Measurements from ENCODE around the gene ITPKA. TPM values are rescaled to one million over a fixed set of nuclear protein-coding genes. Genes with fewer than 3 reads are reported as not detected.
"Not testable (repeated sequence)": the region's sequence is repeated elsewhere in the genome, so short reads cannot be mapped to it uniquely, and the experiment has no call there.

Gene ITPKA
- total RNA-seq, 1 experiment from 2014 or later = 4.3 TPM

DNA sequence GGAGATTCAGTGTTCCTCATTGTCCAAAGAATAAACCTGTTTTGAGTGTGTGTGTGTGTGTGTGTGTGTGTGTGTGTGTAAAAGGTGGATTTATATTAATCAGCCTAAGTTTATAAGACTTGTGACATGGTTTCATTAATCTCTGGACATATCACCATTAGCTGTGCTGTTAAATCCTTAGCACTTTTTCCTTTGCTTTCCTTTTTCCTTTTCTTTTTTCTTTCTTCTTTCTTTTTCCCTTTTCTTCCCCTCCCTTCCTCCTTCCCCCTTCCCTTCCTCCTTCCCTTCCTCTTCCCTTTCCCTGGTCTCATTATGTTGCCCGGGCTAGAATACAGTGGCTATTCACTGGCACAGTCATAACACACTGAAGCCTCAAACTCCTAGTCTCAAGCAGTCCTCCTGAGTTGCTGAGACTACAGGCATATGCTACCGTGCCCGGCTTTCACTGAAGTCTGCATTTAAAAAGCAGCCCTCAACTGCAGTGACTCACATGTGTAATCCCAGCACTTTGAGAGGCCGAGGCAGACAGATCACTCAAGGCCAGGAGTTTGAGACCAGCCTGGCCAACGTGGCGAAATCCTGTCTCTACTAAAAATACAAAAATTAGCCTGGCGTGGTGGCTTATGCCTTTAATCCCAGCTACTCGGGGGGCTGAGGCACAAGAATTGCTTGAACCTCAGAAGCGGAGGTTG is 28.6 kb upstream of the ITPKA start:
- no peak for TF ChIP-seq EZH2 (IDR thresholded peaks at IDR 0.05; ENCODE audit: borderline replicate concordance, low read depth, low read length, poor library complexity, severe bottlenecking)
- TF ChIP-seq, protein P1, sequence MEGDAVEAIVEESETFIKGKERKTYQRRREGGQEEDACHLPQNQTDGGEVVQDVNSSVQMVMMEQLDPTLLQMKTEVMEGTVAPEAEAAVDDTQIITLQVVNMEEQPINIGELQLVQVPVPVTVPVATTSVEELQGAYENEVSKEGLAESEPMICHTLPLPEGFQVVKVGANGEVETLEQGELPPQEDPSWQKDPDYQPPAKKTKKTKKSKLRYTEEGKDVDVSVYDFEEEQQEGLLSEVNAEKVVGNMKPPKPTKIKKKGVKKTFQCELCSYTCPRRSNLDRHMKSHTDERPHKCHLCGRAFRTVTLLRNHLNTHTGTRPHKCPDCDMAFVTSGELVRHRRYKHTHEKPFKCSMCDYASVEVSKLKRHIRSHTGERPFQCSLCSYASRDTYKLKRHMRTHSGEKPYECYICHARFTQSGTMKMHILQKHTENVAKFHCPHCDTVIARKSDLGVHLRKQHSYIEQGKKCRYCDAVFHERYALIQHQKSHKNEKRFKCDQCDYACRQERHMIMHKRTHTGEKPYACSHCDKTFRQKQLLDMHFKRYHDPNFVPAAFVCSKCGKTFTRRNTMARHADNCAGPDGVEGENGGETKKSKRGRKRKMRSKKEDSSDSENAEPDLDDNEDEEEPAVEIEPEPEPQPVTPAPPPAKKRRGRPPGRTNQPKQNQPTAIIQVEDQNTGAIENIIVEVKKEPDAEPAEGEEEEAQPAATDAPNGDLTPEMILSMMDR (conservative IDR thresholded peaks at IDR 0.05; ENCODE audit: low read depth, low read length) = no peak
- intact Hi-C loops (cut with micrococcal nuclease; ENCODE audit: unreplicated experiment) = loop anchor here (5.0 kb wide), 1 partner anchor 437 kb away; no protein-coding TSS in a partner anchor
- H3K4me3 ChIP-seq (ENCODE audit: low read depth, low read length, poor library complexity, severe bottlenecking) = no peak overlapping the region
- no peaks in the 10 kb centered on the region for H3K4me1 ChIP-seq (ENCODE audit: insufficient read depth, low read length, poor library complexity, severe bottlenecking)
- H3K27ac ChIP-seq (ENCODE audit: low read depth, low read length, poor library complexity, severe bottlenecking) = no peak overlapping the region
- peaks cover 46% of the 10 kb centered on the region for H3K36me3 ChIP-seq (ENCODE audit: insufficient read depth, low read length, poor library complexity, severe bottlenecking)
- H3K9me3 ChIP-seq (ENCODE audit: low read depth, low read length, poor library complexity, severe bottlenecking) = no peaks in the 10 kb centered on the region
- H3K27me3 ChIP-seq (replicated peaks; ENCODE audit: insufficient read depth, low read depth, low read length, poor library complexity) = no peaks in the 10 kb centered on the region
- no peak for DNase-seq (ENCODE audit: low spot score)
- BruUV-seq (replicated peaks) = no TSS peak
- ChIA-PET POLR2A (ENCODE audit: low non-redundant PET) (interaction anchor here (0.5 to 0.9 kb wide), 2 partner anchors 19 to 406 kb away, joined by 4 to 5 read pairs; no protein-coding TSS in a partner anchor), CTCF (interaction anchor here (0.6 to 2.1 kb wide), 6 partner anchors 24 to 439 kb away, joined by 3 to 11 read pairs (median 6); no protein-coding TSS in a partner anchor)

DNA sequence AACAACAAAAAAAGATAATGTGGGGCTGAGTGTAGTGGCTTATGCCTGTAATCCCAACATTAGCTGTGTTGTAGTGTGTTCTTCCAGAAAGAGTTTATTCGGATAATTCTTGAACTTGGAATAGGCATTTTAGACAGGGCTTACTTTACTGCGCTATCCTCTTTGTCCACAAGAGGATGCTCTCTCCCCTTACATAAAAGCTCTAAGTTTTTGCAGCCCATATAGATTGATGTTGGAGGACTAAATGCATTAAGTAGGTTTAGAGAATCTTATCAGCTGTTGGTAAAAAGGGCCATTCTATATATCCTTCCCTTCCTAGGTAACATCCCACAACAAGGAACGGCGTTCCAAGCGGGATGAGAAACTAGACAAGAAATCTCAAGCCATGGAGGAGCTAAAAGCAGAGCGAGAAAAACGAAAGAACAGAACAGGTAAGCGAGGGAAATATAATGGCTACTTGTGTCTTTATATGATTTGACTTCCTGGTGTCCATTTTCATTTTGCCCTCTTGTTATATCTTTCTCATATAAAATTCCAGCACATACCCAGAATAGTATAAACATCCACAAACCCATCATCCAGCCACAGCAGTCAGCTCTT is 27.8 kb upstream of the ITPKA start:
- POLR2A ChIA-PET (ENCODE audit: low non-redundant PET) = interaction anchor here (0.5 to 0.9 kb wide), 2 partner anchors 20 to 405 kb away, joined by 4 to 5 read pairs; no protein-coding TSS in a partner anchor
- intact Hi-C loops (cut with micrococcal nuclease; ENCODE audit: unreplicated experiment) = loop anchor here (5.0 kb wide), 1 partner anchor 436 kb away; no protein-coding TSS in a partner anchor
- CTCF ChIA-PET = interaction anchor here (0.6 to 2.1 kb wide), 7 partner anchors 92 to 439 kb away, joined by 3 to 11 read pairs (median 6); partner anchors contain the start of gene MAPKBP1
- Histone ChIP-seq H3K27me3 (replicated peaks; ENCODE audit: insufficient read depth, low read depth, low read length, poor library complexity) (no peaks in the 10 kb centered on the region), H3K27ac (ENCODE audit: low read depth, low read length, poor library complexity, severe bottlenecking) (no peak overlapping the region), H3K9me3 (ENCODE audit: low read depth, low read length, poor library complexity, severe bottlenecking) (no peaks in the 10 kb centered on the region), H3K4me1 (ENCODE audit: insufficient read depth, low read length, poor library complexity, severe bottlenecking) (no peaks in the 10 kb centered on the region), H3K36me3 (ENCODE audit: insufficient read depth, low read length, poor library complexity, severe bottlenecking) (peaks cover 52% of the 10 kb centered on the region), H3K4me3 (ENCODE audit: low read depth, low read length, poor library complexity, severe bottlenecking) (no peak overlapping the region)
- DNase-seq (ENCODE audit: low spot score) = peak; percentile 70
- TF ChIP-seq, protein P1 (conservative IDR thresholded peaks at IDR 0.05; ENCODE audit: low read depth, low read length) = peak; percentile 94
- no peak for TF ChIP-seq EZH2 (IDR thresholded peaks at IDR 0.05; ENCODE audit: borderline replicate concordance, low read depth, low read length, poor library complexity, severe bottlenecking)
- BruUV-seq (replicated peaks) = no TSS peak

DNA sequence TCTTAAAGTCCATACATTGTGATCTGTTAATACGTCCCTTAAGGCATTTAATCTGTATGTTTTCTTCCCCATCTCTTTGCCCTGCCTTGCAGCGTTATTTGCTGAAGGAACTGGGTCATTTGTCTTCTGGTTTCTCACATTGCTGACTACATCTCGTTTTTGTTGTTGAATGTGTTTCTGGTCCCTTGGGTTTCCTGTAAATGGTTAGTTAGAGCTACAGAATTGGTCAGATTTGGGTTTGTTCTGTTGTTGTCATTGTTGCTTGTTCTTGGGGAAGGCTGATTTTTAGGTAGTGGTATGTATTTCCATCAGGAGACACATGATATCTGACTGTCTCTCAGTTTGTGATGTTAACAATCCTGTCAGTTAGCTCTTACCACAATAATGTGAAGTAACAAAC is 27.0 kb upstream of the ITPKA start:
- no TSS peak for BruUV-seq (replicated peaks)
- no peak for DNase-seq (ENCODE audit: low spot score)
- H3K27me3 ChIP-seq (replicated peaks; ENCODE audit: insufficient read depth, low read depth, low read length, poor library complexity) = no peaks in the 10 kb centered on the region
- intact Hi-C loops (cut with micrococcal nuclease; ENCODE audit: unreplicated experiment) = loop anchor here (5.0 kb wide), 1 partner anchor 436 kb away; no protein-coding TSS in a partner anchor
- no peak overlapping the region for H3K27ac ChIP-seq (ENCODE audit: low read depth, low read length, poor library complexity, severe bottlenecking)
- ChIA-PET CTCF (interaction anchor here (1.2 to 2.1 kb wide), 2 partner anchors 137 to 438 kb away, joined by 6 to 10 read pairs; no protein-coding TSS in a partner anchor), POLR2A (ENCODE audit: low non-redundant PET) (no interaction called here)
- no peaks in the 10 kb centered on the region for H3K4me1 ChIP-seq (ENCODE audit: insufficient read depth, low read length, poor library complexity, severe bottlenecking)
- no peaks in the 10 kb centered on the region for H3K9me3 ChIP-seq (ENCODE audit: low read depth, low read length, poor library complexity, severe bottlenecking)
- H3K4me3 ChIP-seq (ENCODE audit: low read depth, low read length, poor library complexity, severe bottlenecking) = no peak overlapping the region
- no peak for TF ChIP-seq EZH2 (IDR thresholded peaks at IDR 0.05; ENCODE audit: borderline replicate concordance, low read depth, low read length, poor library complexity, severe bottlenecking)
- TF ChIP-seq, protein P1 (conservative IDR thresholded peaks at IDR 0.05; ENCODE audit: low read depth, low read length) = no peak
- H3K36me3 ChIP-seq (ENCODE audit: insufficient read depth, low read length, poor library complexity, severe bottlenecking) = peaks cover 60% of the 10 kb centered on the region

DNA sequence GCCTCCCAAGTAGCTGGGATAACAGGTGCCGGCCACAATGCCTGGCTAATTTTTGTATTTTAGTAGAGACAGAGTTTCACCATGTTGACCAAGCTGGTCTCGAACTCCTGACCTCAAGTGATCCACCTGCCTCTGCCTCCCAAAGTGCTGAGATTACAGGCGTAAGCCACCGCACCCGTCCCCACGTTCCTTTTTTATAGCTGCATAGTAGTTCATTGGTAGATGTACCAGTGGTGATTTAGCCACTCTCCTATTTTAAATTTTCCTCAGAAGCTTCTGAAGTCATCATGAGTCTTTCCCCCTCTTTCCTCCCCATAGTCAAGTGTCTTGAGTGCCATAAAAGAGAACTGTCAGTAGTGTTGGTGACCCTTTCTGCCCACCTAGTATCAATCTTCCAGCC is 24.0 kb upstream of the ITPKA start:
- CTCF ChIA-PET = interaction anchor here (0.6 kb wide), 1 partner anchor 9 kb away, joined by 3 read pairs; no protein-coding TSS in a partner anchor
- H3K27me3 ChIP-seq (replicated peaks; ENCODE audit: insufficient read depth, low read depth, low read length, poor library complexity); H3K4me1 ChIP-seq (ENCODE audit: insufficient read depth, low read length, poor library complexity, severe bottlenecking); H3K4me3 ChIP-seq (ENCODE audit: low read depth, low read length, poor library complexity, severe bottlenecking); H3K27ac ChIP-seq (ENCODE audit: low read depth, low read length, poor library complexity, severe bottlenecking); BruUV-seq (replicated peaks); DNase-seq (ENCODE audit: low spot score); POLR2A ChIA-PET (ENCODE audit: low non-redundant PET); H3K9me3 ChIP-seq (ENCODE audit: low read depth, low read length, poor library complexity, severe bottlenecking): not testable (repeated sequence)
- H3K36me3 ChIP-seq (ENCODE audit: insufficient read depth, low read length, poor library complexity, severe bottlenecking) = peaks cover 59% of the 10 kb centered on the region
- intact Hi-C loops (cut with micrococcal nuclease; ENCODE audit: unreplicated experiment) = loop anchor here (5.0 kb wide), 1 partner anchor 433 kb away; no protein-coding TSS in a partner anchor
